ENCODE measurements around the gene ATOSB.

The ATOSB gene

GRCh38 chr9:35075358-35075757, 40.3 kb downstream of the ATOSB start:
- TF ChIP-seq REST (IDR thresholded peaks at IDR 0.05; ENCODE audit: low read depth) (no peak), TAF1 (IDR thresholded peaks at IDR 0.05; ENCODE audit: low read depth) (no peak), EGR1 (IDR thresholded peaks at IDR 0.05) (no peak), MAX (IDR thresholded peaks at IDR 0.05) (no peak), USF1 (IDR thresholded peaks at IDR 0.05) (no peak), TCF12 (IDR thresholded peaks at IDR 0.05; ENCODE audit: low read depth) (no peak), YY1 (IDR thresholded peaks at IDR 0.05; ENCODE audit: low read depth) (no peak), CREB1 (IDR thresholded peaks at IDR 0.05; ENCODE audit: low read depth) (no peak), RAD21 (IDR thresholded peaks at IDR 0.05; ENCODE audit: low read depth) (no peak), ZBTB7A (IDR thresholded peaks at IDR 0.05; ENCODE audit: low read depth) (no peak), FOXM1 (IDR thresholded peaks at IDR 0.05; ENCODE audit: borderline replicate concordance, low read depth) (no peak), NFIC (IDR thresholded peaks at IDR 0.05) (no peak)

- no peak for TF ChIP-seq EP300 (IDR thresholded peaks at IDR 0.05; ENCODE audit: borderline replicate concordance)
- no peak for TF ChIP-seq REST (IDR thresholded peaks at IDR 0.05; ENCODE audit: low read depth)
- no peak for TF ChIP-seq ZBTB7A (IDR thresholded peaks at IDR 0.05; ENCODE audit: low read depth)
- TF ChIP-seq YY1 (IDR thresholded peaks at IDR 0.05; ENCODE audit: low read depth), result no peak
- TF ChIP-seq NFIC (IDR thresholded peaks at IDR 0.05), result no peak
- TF ChIP-seq USF1 (IDR thresholded peaks at IDR 0.05), result no peak
- no peak for TF ChIP-seq TCF12 (IDR thresholded peaks at IDR 0.05; ENCODE audit: low read depth)
- TF ChIP-seq RAD21 (IDR thresholded peaks at IDR 0.05; ENCODE audit: low read depth), result no peak
These were observed 40.9 kb downstream of the ATOSB start for GRCh38 chr9:35074791-35075190.

- no peak for TF ChIP-seq RAD21 (IDR thresholded peaks at IDR 0.05; ENCODE audit: low read depth)
- TF ChIP-seq TAF1 (IDR thresholded peaks at IDR 0.05; ENCODE audit: low read depth), result no peak
- TF ChIP-seq EP300 (IDR thresholded peaks at IDR 0.05; ENCODE audit: borderline replicate concordance), result no peak
- no peak for TF ChIP-seq REST (IDR thresholded peaks at IDR 0.05; ENCODE audit: low read depth)
- TF ChIP-seq NFIC (IDR thresholded peaks at IDR 0.05), result no peak
- TF ChIP-seq TEAD4 (IDR thresholded peaks at IDR 0.05), result no peak
- no peak for TF ChIP-seq CEBPB (IDR thresholded peaks at IDR 0.05)
These were observed 41.5 kb downstream of the ATOSB start for GRCh38 chr9:35074141-35074540.

GRCh38 chr9:35073279-35073612, 42.4 kb downstream of the ATOSB start:
- TF ChIP-seq FOXM1 (IDR thresholded peaks at IDR 0.05; ENCODE audit: borderline replicate concordance, low read depth), result no peak
- TF ChIP-seq NFIC (IDR thresholded peaks at IDR 0.05), result no peak
- no peak for TF ChIP-seq REST (IDR thresholded peaks at IDR 0.05; ENCODE audit: low read depth)
- no peak for TF ChIP-seq TAF1 (IDR thresholded peaks at IDR 0.05; ENCODE audit: low read depth)
- TF ChIP-seq YY1 (IDR thresholded peaks at IDR 0.05; ENCODE audit: low read depth), result no peak
- TF ChIP-seq MAX (IDR thresholded peaks at IDR 0.05), result no peak

Measured in Ishikawa (cell line).